H1 (cell line): ENCODE results near the gene AP3B2.

Experiments
- CREB1 ChIP-seq: IDR thresholded peaks from 2 replicates; pipeline ENCODE4 v1.6.1; 2012; ENCODE audit warnings: inconsistent platforms
- CTCF ChIP-seq, 3 experiments: IDR thresholded peaks; 1 replicate in 2 of 3; 2 replicates in 1 of 3; pipeline versions ENCODE4 v1.5.1 to v1.6.1; 2011; ENCODE audit warnings: low read length in 3 of 3, mild to moderate bottlenecking in 3 of 3, inconsistent platforms in 2 of 3, low read depth in 1 of 3, moderate library complexity in 1 of 3; ENCODE audit not compliant: insufficient read depth in 1 of 3; ENCODE audit errors: control extremely low read depth in 1 of 3
- HDAC6 ChIP-seq: IDR thresholded peaks from one replicate; pipeline ENCODE4 v1.7.1; 2012; ENCODE audit warnings: low read depth, mild to moderate bottlenecking, inconsistent platforms, low read length, moderate library complexity
- KDM1A ChIP-seq: fragments of 200-600, 300-600 bp; sonication (generic); IDR thresholded peaks from 2 replicates; pipeline ENCODE4 v1.7.1; 2016; ENCODE audit warnings: mild to moderate bottlenecking, low read length, borderline replicate concordance
- MAX ChIP-seq: IDR thresholded peaks from 2 replicates; pipeline ENCODE4 v1.6.1; 2012; ENCODE audit warnings: inconsistent platforms
- POLR2A ChIP-seq, 2 experiments: IDR thresholded peaks; 1 replicate in 1 of 2; 2 replicates in 1 of 2; pipeline ENCODE4 v1.6.1; 2011; ENCODE audit warnings: low read depth in 2 of 2, low read length in 2 of 2, mild to moderate bottlenecking in 2 of 2; ENCODE audit errors: control extremely low read depth in 1 of 2
- RBBP5 ChIP-seq: IDR thresholded peaks from 2 replicates; pipeline ENCODE4 v1.7.1; 2012; ENCODE audit warnings: low read depth, mild to moderate bottlenecking, inconsistent platforms, low read length, moderate library complexity, borderline replicate concordance
- SRF ChIP-seq: IDR thresholded peaks from 2 replicates; pipeline ENCODE4 v1.6.1; 2011; ENCODE audit warnings: mild to moderate bottlenecking, low read depth, low read length, moderate library complexity
- TAF7 ChIP-seq: optimal IDR thresholded peaks from 2 replicates; pipeline ENCODE3; 2011; ENCODE audit warnings: low read depth, mild to moderate bottlenecking, inconsistent platforms, low read length, moderate library complexity, borderline replicate concordance
- TEAD4 ChIP-seq: IDR thresholded peaks from 2 replicates; pipeline ENCODE4 v1.6.1; 2012; ENCODE audit warnings: low read depth, low read length, inconsistent platforms, mixed read lengths

GRCh38 chr15:82621970-82622369 is 87.7 kb downstream of the AP3B2 start:
- TF ChIP-seq TEAD4 (no peak), POLR2A (IDR thresholded peaks at IDR 0.05; ENCODE audit: control extremely low read depth in 1 of 2, low read depth in 2 of 2, low read length in 2 of 2) (no peak), CTCF (IDR thresholded peaks at IDR 0.05; ENCODE audit: control extremely low read depth in 1 of 3, insufficient read depth in 1 of 3, low read depth in 1 of 3, low read length in 3 of 3) (peak in 2 of 3 experiments; percentile 36 to 55; a peak in 3 of 4 replicates), CREB1 (no peak), KDM1A (no peak), SRF (no peak), HDAC6 (no peak), MAX (no peak), TAF7 (no peak), RBBP5 (no peak)
